Endothelial cell of hepatic sinusoid (primary cell): ENCODE results near the gene BEND5.

Experiments used
- in situ Hi-C: cut with HindIII; loops from 2 replicates; pipeline ENCODE4 v1.10.0; 2017; ENCODE audit warnings: low sequenced_read_pairs

Gene BEND5

GRCh38 chr1:48683839-48684238, 92.9 kb downstream of the BEND5 start:
- in situ Hi-C loops, result no loop called here

- in situ Hi-C loops, result no loop called here
Measured at GRCh38 chr1:48681476-48682305, 95.0 kb downstream of the BEND5 start.

GRCh38 chr1:48680411-48681035, 96.2 kb downstream of the BEND5 start:
- in situ Hi-C loops, result no loop called here

GRCh38 chr1:48679859-48680258, 96.8 kb downstream of the BEND5 start:
- in situ Hi-C loops, result no loop called here

GRCh38 chr1:48678710-48679505, 97.8 kb downstream of the BEND5 start:
- in situ Hi-C loops, result no loop called here
